Lung (tissue), 12 donors: ENCODE measurements around the gene COA1. TPM values are rescaled to one million over a fixed set of nuclear protein-coding genes. Genes with fewer than 3 reads are reported as not detected.
A peak's percentile ranks its signal among the peaks of the same experiment; 100 is the strongest.

Experiments
- ATAC-seq: fragments of 200-7000 bp; cut with Tn5 transposase; one replicate; pipeline ENCODE4 v1.9.1; 2020; ENCODE audit warnings: moderate number of reproducible peaks; ENCODE audit not compliant: insufficient read depth, low FRiP score
- DNase-seq, 3 donors: peaks; one replicate each; pipeline ENCODE4 v3.0.0-alpha.2; 2013 to 2017
- H3K27ac ChIP-seq, 2 donors: one replicate each; pipeline ENCODE4 v1.5.1; 2013; ENCODE audit warnings: mild to moderate bottlenecking in 2 of 2, moderate library complexity in 2 of 2, control low read depth in 1 of 2, inconsistent platforms in 1 of 2, low read depth in 1 of 2, low read length in 1 of 2
- H3K27me3 ChIP-seq, 3 donors: one replicate each; pipeline ENCODE4 v1.5.1; 2013; ENCODE audit warnings: low read length in 2 of 3; ENCODE audit not compliant: control insufficient read depth in 3 of 3, insufficient read depth in 3 of 3
- H3K36me3 ChIP-seq, 4 donors: one replicate each; pipeline ENCODE4 v1.5.1; 2013; ENCODE audit warnings: low read length in 4 of 4, mild to moderate bottlenecking in 1 of 4, moderate library complexity in 1 of 4; ENCODE audit not compliant: control insufficient read depth in 4 of 4, insufficient read depth in 4 of 4
- H3K4me1 ChIP-seq, 5 donors: one replicate each; pipeline ENCODE4 v1.5.1; 2013; ENCODE audit warnings: low read length in 5 of 5, mild to moderate bottlenecking in 2 of 5, moderate library complexity in 1 of 5; ENCODE audit not compliant: control insufficient read depth in 5 of 5, insufficient read depth in 5 of 5
- H3K4me3 ChIP-seq: one replicate; pipeline ENCODE4 v1.5.1; 2013; ENCODE audit warnings: mild to moderate bottlenecking, control low read depth, moderate library complexity
- H3K9ac ChIP-seq, 2 donors: one replicate each; pipeline ENCODE4 v1.5.1; 2013; ENCODE audit warnings: low read length in 2 of 2, control low read depth in 1 of 2; ENCODE audit not compliant: insufficient read depth in 1 of 2
- H3K9me3 ChIP-seq, 4 donors: one replicate each; pipeline ENCODE4 v1.5.1; 2013; ENCODE audit warnings: low read length in 3 of 4, mild to moderate bottlenecking in 1 of 4, moderate library complexity in 1 of 4; ENCODE audit not compliant: control insufficient read depth in 4 of 4, insufficient read depth in 3 of 4
- CTCF ChIP-seq: IDR thresholded peaks from 2 replicates; pipeline ENCODE4 v1.5.1; 2012; ENCODE audit warnings: mild to moderate bottlenecking; ENCODE audit errors: control extremely low read depth, extremely low read depth
- WGBS, 2 donors: extraction: QIAGEN DNeasy Blood & Tissue Kit; methylation state at CpG; one replicate each; pipeline ENCODE4 v1.1.7; 2013; 5-methylcytosine and 5-hydroxymethylcytosine counted together
- polyA plus RNA-seq, 2 donors: library from polyadenylated mRNA; stranded (reverse); fragments of 200-250 nt; gene quantifications; one replicate each; pipeline ENCODE4 v1.2.1, GENCODE V29; 2013
- total RNA-seq, 2 donors: library from RNA; depleted of rRNA in 1 of 2; stranded (reverse); fragments of >200 nt in 1 of 2; gene quantifications; one replicate each; pipeline ENCODE4 v1.2.1, GENCODE V29; 2014 to 2021
- donor health status: control.
- donor health status: control.
- donor health status: Bipolar disorder and iron deficiency.
- donor health status: healthy.
- donor health status: DM: yes; HTN: yes; CAD: no.

COA1 gene
- total and polyA plus RNA-seq, 4 donors: 35.0 to 92.1 (median 42.6) TPM

DNA sequence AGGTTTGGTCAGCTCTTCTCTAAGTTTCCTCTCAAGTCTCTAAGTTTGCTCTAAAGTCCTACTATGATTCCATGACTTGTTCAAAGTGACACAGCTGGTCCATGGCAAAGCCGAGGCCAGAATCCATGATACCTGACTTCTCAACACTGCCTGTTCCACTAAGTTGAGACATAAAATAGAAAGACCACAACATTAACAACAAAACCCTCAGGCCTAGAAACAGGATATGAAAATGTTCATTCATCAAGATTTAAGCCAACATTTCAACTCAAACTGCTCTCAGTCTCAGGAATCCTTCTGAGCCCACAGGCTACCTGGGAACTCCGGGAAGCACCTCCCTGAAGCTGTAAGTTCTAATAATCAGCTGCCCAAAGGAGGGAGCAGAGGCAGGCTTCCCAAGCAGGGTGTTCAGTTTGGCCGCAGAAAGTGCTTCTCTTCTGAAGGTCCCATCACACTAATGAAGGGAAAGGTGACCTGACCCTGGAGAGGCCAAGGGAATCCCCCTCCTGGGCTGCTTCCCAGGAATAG is 83.6 kb downstream of the COA1 start:
- Histone ChIP-seq H3K9me3 (no peaks in the 10 kb centered on the region), H3K36me3 (peaks cover 0 to 24% (median 20%) of the 10 kb centered on the region in 4 donors), H3K4me1 (peaks cover 17 to 34% (median 29%) of the 10 kb centered on the region in 5 donors), H3K27ac (peak overlapping the region in 1 of 2 donors; percentile 98), H3K4me3 (no peak overlapping the region), H3K9ac (no peak overlapping the region), H3K27me3 (no peaks in the 10 kb centered on the region)
- no peak for ATAC-seq
- WGBS, 2 donors: 96% methylated on average over 3 of the region's 3 CpGs
- TF ChIP-seq CTCF: no peak
- DNase-seq: no peak

GRCh38 chr7:43643846-43644245 is 85.5 kb downstream of the COA1 start:
- no peak for ATAC-seq
- Histone ChIP-seq H3K36me3 (peaks cover 3 to 27% (median 25%) of the 10 kb centered on the region in 4 donors), H3K4me1 (peaks cover 22 to 44% (median 32%) of the 10 kb centered on the region in 5 donors), H3K27me3 (no peaks in the 10 kb centered on the region), H3K27ac (no peak overlapping the region), H3K4me3 (no peak overlapping the region), H3K9ac (no peak overlapping the region), H3K9me3 (no peaks in the 10 kb centered on the region)
- TF ChIP-seq CTCF: no peak
- 82 to 87% methylated on average over 8 of the region's 8 CpGs for WGBS, 2 donors
- DNase-seq: no peak

DNA sequence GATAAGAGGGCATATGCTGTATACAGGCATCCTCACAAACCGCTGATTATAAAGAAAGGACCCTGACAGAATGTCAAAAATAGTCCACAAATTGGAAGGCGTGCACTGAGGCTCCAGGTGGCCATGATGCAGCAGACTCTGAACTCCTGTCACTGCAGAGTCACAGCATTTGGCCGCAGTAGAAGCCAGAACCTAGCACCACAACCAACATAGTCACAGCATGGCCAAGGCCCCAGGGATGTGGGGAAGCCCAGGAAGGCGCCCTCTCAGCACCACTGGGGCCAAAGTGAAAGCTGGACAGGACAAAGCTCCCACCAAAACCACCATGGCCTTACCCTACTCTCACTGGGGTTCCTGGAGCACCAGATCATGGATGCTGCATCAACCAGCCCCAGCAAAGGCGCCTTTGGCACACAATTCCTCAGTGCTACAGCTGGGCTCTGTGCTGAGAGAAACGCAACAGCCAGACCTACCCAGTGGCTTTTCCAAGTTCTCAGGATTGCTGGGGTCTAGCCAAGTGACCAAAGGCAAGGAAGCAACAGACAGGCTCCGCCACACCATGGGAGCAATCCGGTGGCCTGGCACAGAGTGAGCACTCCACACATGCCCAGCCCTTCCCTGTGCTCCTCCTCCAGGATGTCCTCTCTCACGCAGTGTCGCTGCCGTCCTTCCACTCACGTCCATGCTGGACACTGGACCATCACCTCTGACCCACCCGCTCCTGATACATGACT is 86.3 kb downstream of the COA1 start:
- WGBS, 2 donors: 96 to 98% methylated on average over 13 of the region's 13 CpGs
- no peak for TF ChIP-seq CTCF
- Histone ChIP-seq H3K9me3 (no peaks in the 10 kb centered on the region), H3K36me3 (peaks cover 3 to 32% (median 26%) of the 10 kb centered on the region in 4 donors), H3K4me1 (peaks cover 18 to 36% (median 29%) of the 10 kb centered on the region in 5 donors), H3K27ac (no peak overlapping the region), H3K4me3 (no peak overlapping the region), H3K9ac (no peak overlapping the region), H3K27me3 (no peaks in the 10 kb centered on the region)
- DNase-seq: no peak
- ATAC-seq: no peak
